ENCODE measurements around the gene EHD3. TPM values are rescaled to one million over a fixed set of nuclear protein-coding genes. Genes with fewer than 3 reads are reported as not detected.

The EHD3 gene
- total and polyA plus RNA-seq, 2 of the 8 experiments (the other 6 are each of a cell fraction or from before 2014, with no cell fraction given): 9.3 to 12.0 TPM

DNA sequence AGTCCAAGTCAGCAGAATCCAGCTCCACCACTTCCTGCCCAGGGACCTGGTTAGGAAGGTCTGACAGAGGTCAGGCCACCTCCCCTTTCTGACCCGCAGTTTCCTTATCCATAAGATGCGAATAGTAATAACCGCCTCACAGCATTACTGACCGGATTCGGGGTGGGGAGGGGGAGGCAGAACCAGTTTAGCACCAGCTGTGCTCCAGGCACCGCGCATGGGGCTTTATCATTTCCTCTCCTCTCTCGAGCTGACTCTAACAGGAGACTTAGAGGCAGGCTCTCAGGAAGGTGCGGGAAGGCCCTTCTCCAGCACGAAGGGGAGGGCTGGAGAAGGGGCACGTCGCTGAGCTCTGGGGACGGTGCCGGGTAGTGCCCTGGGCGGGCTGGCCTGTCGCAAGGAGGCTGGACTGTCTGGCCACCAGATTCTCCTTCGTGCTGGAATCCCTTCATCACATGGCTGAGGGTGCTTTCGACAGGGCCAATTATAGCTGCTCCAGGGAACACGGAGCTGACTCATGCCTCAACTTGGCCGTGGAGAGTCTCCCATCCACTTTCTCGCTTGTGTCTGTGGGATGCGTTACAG, 5.7 kb downstream of the EHD3 start (continued):
- no peak for TF ChIP-seq CREB1 (IDR thresholded peaks at IDR 0.05)
- no peak for TF ChIP-seq NANOG (IDR thresholded peaks at IDR 0.05; ENCODE audit: insufficient read depth, low read depth, low read length, poor library complexity, severe bottlenecking)
- no peak for TF ChIP-seq EP300 (IDR thresholded peaks at IDR 0.05; ENCODE audit: borderline replicate concordance in 1 of 2, low read depth in 2 of 2, low read length in 2 of 2)

Data from H1 (cell line).